Measurements from ENCODE around the gene FAM200A.
"Not testable (repeated sequence)": the region's sequence is repeated elsewhere in the genome, so short reads cannot be mapped to it uniquely, and the experiment has no call there.

- TF ChIP-seq POLR2A (IDR thresholded peaks at IDR 0.05; ENCODE audit: low read depth, low read length); RFX5 (IDR thresholded peaks at IDR 0.05; ENCODE audit: low read depth, low read length); CTCF (conservative IDR thresholded peaks at IDR 0.05; ENCODE audit: low read depth, low read length): not testable (repeated sequence)
Observed at GRCh38 chr7:99545308-99545707, 6.6 kb downstream of the FAM200A start.

Data from IMR-90 (cell line).